Stomach (tissue), 9 donors: ENCODE data around the gene BTG1. TPM values are rescaled to one million over a fixed set of nuclear protein-coding genes. Genes with fewer than 3 reads are reported as not detected.

Source experiments
- DNase-seq, 2 donors: peaks; one replicate each; pipeline versions ENCODE4 v3.0.0 to v3.0.0-alpha.2; 2013 to 2019
- H3K27ac ChIP-seq, 5 donors: fragments of 200-600 bp in 4 of 5; sonication (generic) in 4 of 5; one replicate each; pipeline ENCODE4 v1.5.1; 2013 to 2019; ENCODE audit warnings: mild to moderate bottlenecking in 1 of 5, moderate library complexity in 1 of 5
- H3K27me3 ChIP-seq, 3 donors: fragments of 200-600 bp; sonication (generic); one replicate each; pipeline ENCODE4 v1.5.1; 2017 to 2019; ENCODE audit warnings: mixed run types in 1 of 3
- H3K36me3 ChIP-seq, 4 donors: fragments of 200-600 bp; sonication (generic); 1 replicate in 3 of 4; 2 replicates in 1 of 4; pipeline ENCODE4 v1.5.1; 2016 to 2019
- H3K4me1 ChIP-seq, 4 donors: fragments of 200-600 bp; sonication (generic); one replicate each; pipeline ENCODE4 v1.5.1; 2016 to 2019
- H3K4me3 ChIP-seq, 4 donors: fragments of 200-600 bp; sonication (generic) in 3 of 4; one replicate each; pipeline ENCODE4 v1.5.1; 2016 to 2019; ENCODE audit warnings: mild to moderate bottlenecking in 1 of 4
- H3K9me3 ChIP-seq, 4 donors: fragments of 200-600 bp; sonication (generic); one replicate each; pipeline ENCODE4 v1.5.1; 2016 to 2019
- EP300 ChIP-seq: sonication (generic); formaldehyde crosslinking; IDR thresholded peaks from one replicate; pipeline ENCODE4 v1.6.1; 2017; ENCODE audit warnings: antibody characterized with exemption
- POLR2A ChIP-seq, 4 donors: fragments of 450-650 bp; IDR thresholded peaks; one replicate each; pipeline ENCODE4 v1.6.1; 2016; ENCODE audit warnings: antibody characterized with exemption in 4 of 4, control low read depth in 2 of 4, mild to moderate bottlenecking in 1 of 4, moderate library complexity in 1 of 4
- POLR2AphosphoS5 ChIP-seq, 3 donors: sonication (generic); formaldehyde crosslinking; IDR thresholded peaks; one replicate each; pipeline ENCODE4 v1.6.1; 2016; ENCODE audit warnings: antibody characterized with exemption in 3 of 3
- WGBS, 5 donors: extraction: QIAGEN DNeasy Blood & Tissue Kit in 3 of 5; methylation state at CpG; one replicate each; pipeline versions ENCODE4 v1.1.5 to v1.1.7; 2013 to 2018; 5-methylcytosine and 5-hydroxymethylcytosine counted together
- intact Hi-C: fragments of 100-400 bp; cut with DNase I; formaldehyde crosslinking; loops from one replicate; pipeline ENCODE4 v1.15.1; 2023; ENCODE audit warnings: low total_unique reads
- polyA plus RNA-seq, 3 donors: library from polyadenylated mRNA; stranded (reverse); fragments of 200-250 nt; gene quantifications; one replicate each; pipeline ENCODE4 v1.2.3, GENCODE V29; 2013
- total RNA-seq, 5 donors: library from RNA; depleted of rRNA; stranded (reverse); fragments of >200 nt; gene quantifications; one replicate each; pipeline versions ENCODE4 v1.1.0 to v1.2.3, GENCODE V29; 2014 to 2016
- TF ChIP-seq, protein P1 (sequence below), 7 experiments: fragments of 450-650 bp in 4 of 7; fragments of 200-600 bp in 3 of 7; sonication (generic) in 3 of 7; IDR thresholded peaks; one replicate each; pipeline ENCODE4 v1.5.1; 2016 to 2019; ENCODE audit warnings: antibody characterized with exemption in 7 of 7, control low read depth in 2 of 7, mild to moderate bottlenecking in 1 of 7
- donor health status: healthy with polysubstance abuse.
- donor health status: Bipolar disorder and iron deficiency.
- donor health status: healthy.

BTG1 gene
- total and polyA plus RNA-seq, 8 donors = 20.5 to 108 (median 39.9) TPM

GRCh38 chr12:92111256-92111655 is 34.4 kb downstream of the BTG1 start:
- Histone ChIP-seq H3K27ac (no peak overlapping the region), H3K4me3 (no peak overlapping the region), H3K9me3 (no peaks in the 10 kb centered on the region), H3K27me3 (no peaks in the 10 kb centered on the region), H3K4me1 (peaks cover 8 to 32% (median 21%) of the 10 kb centered on the region in 4 donors), H3K36me3 (no peaks in the 10 kb centered on the region)
- DNase-seq = no peak
- TF ChIP-seq POLR2AphosphoS5 (IDR thresholded peaks at IDR 0.05) = no peak
- TF ChIP-seq EP300 = no peak
- TF ChIP-seq, protein P1, sequence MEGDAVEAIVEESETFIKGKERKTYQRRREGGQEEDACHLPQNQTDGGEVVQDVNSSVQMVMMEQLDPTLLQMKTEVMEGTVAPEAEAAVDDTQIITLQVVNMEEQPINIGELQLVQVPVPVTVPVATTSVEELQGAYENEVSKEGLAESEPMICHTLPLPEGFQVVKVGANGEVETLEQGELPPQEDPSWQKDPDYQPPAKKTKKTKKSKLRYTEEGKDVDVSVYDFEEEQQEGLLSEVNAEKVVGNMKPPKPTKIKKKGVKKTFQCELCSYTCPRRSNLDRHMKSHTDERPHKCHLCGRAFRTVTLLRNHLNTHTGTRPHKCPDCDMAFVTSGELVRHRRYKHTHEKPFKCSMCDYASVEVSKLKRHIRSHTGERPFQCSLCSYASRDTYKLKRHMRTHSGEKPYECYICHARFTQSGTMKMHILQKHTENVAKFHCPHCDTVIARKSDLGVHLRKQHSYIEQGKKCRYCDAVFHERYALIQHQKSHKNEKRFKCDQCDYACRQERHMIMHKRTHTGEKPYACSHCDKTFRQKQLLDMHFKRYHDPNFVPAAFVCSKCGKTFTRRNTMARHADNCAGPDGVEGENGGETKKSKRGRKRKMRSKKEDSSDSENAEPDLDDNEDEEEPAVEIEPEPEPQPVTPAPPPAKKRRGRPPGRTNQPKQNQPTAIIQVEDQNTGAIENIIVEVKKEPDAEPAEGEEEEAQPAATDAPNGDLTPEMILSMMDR (IDR thresholded peaks at IDR 0.05) = no peak
- no peak for TF ChIP-seq POLR2A (IDR thresholded peaks at IDR 0.05)
- intact Hi-C loops = no loop called here

GRCh38 chr12:92110083-92110640 is 35.5 kb downstream of the BTG1 start:
- Histone ChIP-seq H3K27me3 (no peaks in the 10 kb centered on the region), H3K4me1 (peaks cover 8 to 43% (median 21%) of the 10 kb centered on the region in 4 donors), H3K27ac (no peak overlapping the region), H3K36me3 (no peaks in the 10 kb centered on the region), H3K9me3 (no peaks in the 10 kb centered on the region), H3K4me3 (no peak overlapping the region)
- TF ChIP-seq, protein P1 (IDR thresholded peaks at IDR 0.05) = no peak
- no peak for TF ChIP-seq POLR2AphosphoS5 (IDR thresholded peaks at IDR 0.05)
- TF ChIP-seq POLR2A (IDR thresholded peaks at IDR 0.05) = no peak
- TF ChIP-seq EP300 = no peak
- 81 to 95% (median 83%) methylated on average over 1 of the region's 1 CpG for WGBS, 5 donors
- intact Hi-C loops = no loop called here
- DNase-seq = no peak

DNA sequence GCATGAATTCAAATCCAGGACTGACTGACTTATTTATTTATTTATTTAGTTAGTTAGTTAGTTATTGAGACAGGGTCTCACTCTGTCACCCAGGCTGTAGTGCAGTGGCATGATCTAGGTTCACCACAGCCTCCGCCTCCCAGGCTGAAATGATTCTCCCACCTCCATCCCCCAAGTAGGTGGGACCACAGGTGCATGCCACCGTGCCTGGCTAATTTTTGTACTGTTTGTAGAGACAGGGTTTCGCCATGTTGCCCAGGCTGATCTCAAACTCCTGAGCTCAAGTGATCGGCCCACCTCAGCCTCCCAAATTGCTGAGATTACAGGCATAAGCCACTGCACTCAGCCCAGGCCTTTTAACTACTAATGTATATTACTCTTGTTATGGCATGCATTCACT is 36.0 kb downstream of the BTG1 start:
- Histone ChIP-seq H3K27ac (no peak overlapping the region), H3K27me3 (no peaks in the 10 kb centered on the region), H3K9me3 (no peaks in the 10 kb centered on the region), H3K4me3 (no peak overlapping the region), H3K4me1 (peaks cover 8 to 45% (median 21%) of the 10 kb centered on the region in 4 donors), H3K36me3 (no peaks in the 10 kb centered on the region)
- TF ChIP-seq POLR2AphosphoS5 (IDR thresholded peaks at IDR 0.05) = no peak
- no peak for DNase-seq
- intact Hi-C loops = no loop called here
- 93 to 98% (median 97%) methylated on average over 4 of the region's 4 CpGs for WGBS, 5 donors

- intact Hi-C loops = no loop called here
- peak in 1 of 3 donors; percentile 22 for TF ChIP-seq POLR2AphosphoS5 (IDR thresholded peaks at IDR 0.05)
- TF ChIP-seq, protein P1 (IDR thresholded peaks at IDR 0.05) = no peak
- Histone ChIP-seq H3K27me3 (no peaks in the 10 kb centered on the region), H3K27ac (peak overlapping the region in 2 of 5 donors; percentile 16 to 29), H3K4me1 (peaks cover 8 to 45% (median 21%) of the 10 kb centered on the region in 4 donors), H3K4me3 (no peak overlapping the region), H3K36me3 (no peaks in the 10 kb centered on the region), H3K9me3 (no peaks in the 10 kb centered on the region)
- peak in 1 of 2 donors; percentile 43 for DNase-seq
- 55 to 79% (median 64%) methylated on average over 3 of the region's 3 CpGs for WGBS, 5 donors
Measured at GRCh38 chr12:92108651-92109050, 37.0 kb downstream of the BTG1 start.

DNA sequence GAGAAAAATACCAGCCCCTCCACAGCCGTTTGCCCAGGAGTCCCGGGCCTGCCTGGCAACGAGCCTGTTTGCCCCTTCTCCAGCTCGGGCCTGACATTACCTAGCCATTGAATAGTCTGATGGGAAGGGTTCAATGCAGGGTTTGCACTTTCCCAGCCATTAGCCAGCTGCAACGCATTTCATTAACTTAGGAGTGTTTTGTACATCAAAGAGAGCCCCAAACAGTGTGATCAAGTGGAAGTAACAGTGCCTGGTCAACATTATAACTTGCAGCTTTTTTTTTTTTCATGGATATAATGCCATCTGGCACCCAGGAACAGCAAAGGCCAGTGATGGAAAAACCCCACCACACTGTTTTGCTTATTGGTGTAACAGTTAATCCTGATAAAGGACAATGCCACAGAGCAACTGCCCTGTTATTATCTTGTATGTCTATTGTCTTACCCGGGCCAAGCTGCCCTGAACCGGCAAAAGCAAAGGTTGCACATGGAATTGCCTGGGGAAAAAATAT is 38.0 kb downstream of the BTG1 start:
- no peak overlapping the region for H3K4me3 ChIP-seq
- peak overlapping the region in 4 of 5 donors; percentile 5 to 51 (median 22) for H3K27ac ChIP-seq
- 31 to 58% (median 42%) methylated on average over 7 of the region's 7 CpGs for WGBS, 5 donors
- H3K36me3 ChIP-seq = no peaks in the 10 kb centered on the region
- H3K4me1 ChIP-seq = peaks cover 8 to 45% (median 21%) of the 10 kb centered on the region in 4 donors
- intact Hi-C loops = no loop called here
- peak in 1 of 2 donors; percentile 56 for DNase-seq
- no peaks in the 10 kb centered on the region for H3K27me3 ChIP-seq
- no peaks in the 10 kb centered on the region for H3K9me3 ChIP-seq
- TF ChIP-seq, protein P1 (IDR thresholded peaks at IDR 0.05) = no peak
- TF ChIP-seq EP300 (no peak), POLR2AphosphoS5 (IDR thresholded peaks at IDR 0.05) (no peak), POLR2A (IDR thresholded peaks at IDR 0.05) (no peak)
